Measurements from ENCODE around the gene SLAMF1.

SLAMF1 gene

GRCh38 chr1:160621633-160622413, 25.0 kb downstream of the SLAMF1 start:
- DNase-seq (ENCODE audit: low read depth, low spot score), result no peak
- Histone ChIP-seq H3K36me3 (ENCODE audit: insufficient read depth, insufficient read length, low read length) (no peaks in the 10 kb centered on the region), H3K27me3 (ENCODE audit: insufficient read depth, insufficient read length) (no peaks in the 10 kb centered on the region), H3K9ac (ENCODE audit: insufficient read length, low read depth) (no peak overlapping the region), H3K9me3 (ENCODE audit: insufficient read depth, low read length) (peaks cover 17% of the 10 kb centered on the region), H3K4me1 (ENCODE audit: insufficient read depth, insufficient read length) (no peaks in the 10 kb centered on the region), H3K4me3 (ENCODE audit: insufficient read length, low read depth) (no peak overlapping the region)
- TF ChIP-seq YY1 (IDR thresholded peaks at IDR 0.05; ENCODE audit: insufficient read depth, insufficient read length) (no peak), SUZ12 (IDR thresholded peaks at IDR 0.05; ENCODE audit: extremely low read depth, insufficient read depth, insufficient read length) (no peak), ZNF274 (IDR thresholded peaks at IDR 0.05; ENCODE audit: low read depth, low read length) (no peak)

DNA sequence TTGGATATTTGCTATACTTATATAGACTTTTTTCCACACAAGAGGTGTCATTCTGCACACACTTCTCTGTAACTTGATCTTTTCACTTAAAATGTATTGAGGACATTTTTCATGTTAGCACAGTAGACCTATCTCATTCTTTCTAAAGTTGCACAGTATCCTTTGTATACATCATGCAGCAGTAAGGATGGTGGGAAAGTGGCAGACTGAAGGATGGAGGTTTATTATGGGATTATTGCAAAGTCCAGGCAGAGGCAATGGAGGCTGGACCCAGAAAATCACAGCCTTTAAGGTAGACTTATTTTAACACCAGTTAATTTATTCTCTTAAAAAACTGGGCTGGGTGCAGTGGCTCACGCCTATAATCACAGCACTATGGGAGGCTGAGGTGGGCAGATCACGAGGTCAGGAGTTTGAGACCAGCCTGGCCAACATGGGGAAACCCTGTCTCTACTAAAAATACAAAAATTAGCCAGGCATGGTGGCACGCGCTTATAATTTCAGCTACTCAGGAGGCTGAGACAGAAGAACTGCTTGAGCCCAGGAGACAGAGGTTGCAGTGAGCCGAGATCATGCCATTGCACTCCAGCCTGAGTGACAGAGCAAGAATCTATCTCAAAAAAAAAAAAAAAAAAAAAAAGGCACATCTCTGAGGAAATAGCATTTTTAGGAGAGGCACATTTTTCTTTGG, 25.8 kb downstream of the SLAMF1 start:
- TF ChIP-seq ZNF274 (IDR thresholded peaks at IDR 0.05; ENCODE audit: low read depth, low read length) (no peak), SUZ12 (IDR thresholded peaks at IDR 0.05; ENCODE audit: extremely low read depth, insufficient read depth, insufficient read length) (no peak), YY1 (IDR thresholded peaks at IDR 0.05; ENCODE audit: insufficient read depth, insufficient read length) (no peak)
- Histone ChIP-seq H3K4me1 (ENCODE audit: insufficient read depth, insufficient read length) (no peaks in the 10 kb centered on the region), H3K27me3 (ENCODE audit: insufficient read depth, insufficient read length) (no peaks in the 10 kb centered on the region), H3K36me3 (ENCODE audit: insufficient read depth, insufficient read length, low read length) (no peaks in the 10 kb centered on the region), H3K4me3 (ENCODE audit: insufficient read length, low read depth) (no peak overlapping the region), H3K9me3 (ENCODE audit: insufficient read depth, low read length) (peaks cover 17% of the 10 kb centered on the region), H3K9ac (ENCODE audit: insufficient read length, low read depth) (no peak overlapping the region)
- DNase-seq (ENCODE audit: low read depth, low spot score), result no peak

GRCh38 chr1:160619742-160620277, 27.0 kb downstream of the SLAMF1 start:
- TF ChIP-seq ZNF274 (IDR thresholded peaks at IDR 0.05; ENCODE audit: low read depth, low read length), result no peak
- TF ChIP-seq YY1 (IDR thresholded peaks at IDR 0.05; ENCODE audit: insufficient read depth, insufficient read length), result no peak
- no peak for TF ChIP-seq SUZ12 (IDR thresholded peaks at IDR 0.05; ENCODE audit: extremely low read depth, insufficient read depth, insufficient read length)
- Histone ChIP-seq H3K9ac (ENCODE audit: insufficient read length, low read depth) (no peak overlapping the region), H3K4me1 (ENCODE audit: insufficient read depth, insufficient read length) (no peaks in the 10 kb centered on the region), H3K4me3 (ENCODE audit: insufficient read length, low read depth) (no peak overlapping the region), H3K9me3 (ENCODE audit: insufficient read depth, low read length) (peaks cover 17% of the 10 kb centered on the region), H3K36me3 (ENCODE audit: insufficient read depth, insufficient read length, low read length) (no peaks in the 10 kb centered on the region), H3K27me3 (ENCODE audit: insufficient read depth, insufficient read length) (no peaks in the 10 kb centered on the region)
- no peak for DNase-seq (ENCODE audit: low read depth, low spot score)

DNA sequence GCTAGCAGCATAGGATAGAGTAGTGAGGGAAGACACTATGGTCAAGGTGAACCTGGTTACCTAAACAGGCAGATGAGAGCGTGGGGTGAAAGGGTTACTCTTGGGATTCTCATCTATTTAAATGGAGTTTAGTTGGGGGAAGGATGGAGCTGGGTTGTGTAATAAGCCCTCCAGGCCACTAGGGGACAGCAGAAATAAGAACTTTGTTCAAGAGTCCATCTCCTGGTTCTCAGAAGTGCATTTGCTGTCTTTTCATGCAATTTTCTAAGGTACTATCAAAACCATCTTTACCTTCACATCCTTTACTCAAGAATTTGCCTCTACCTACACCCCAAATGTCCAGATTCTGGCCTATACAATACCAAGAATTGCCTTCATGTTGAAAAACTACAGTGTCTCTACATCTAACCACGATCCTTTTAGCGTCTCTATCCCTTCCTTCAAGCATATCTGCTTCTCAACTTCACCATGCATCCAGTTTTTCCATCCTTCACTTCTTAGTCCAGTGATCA, 28.0 kb downstream of the SLAMF1 start:
- Histone ChIP-seq H3K36me3 (ENCODE audit: insufficient read depth, insufficient read length, low read length) (no peaks in the 10 kb centered on the region), H3K9me3 (ENCODE audit: insufficient read depth, low read length) (peaks cover 17% of the 10 kb centered on the region), H3K4me3 (ENCODE audit: insufficient read length, low read depth) (no peak overlapping the region), H3K27me3 (ENCODE audit: insufficient read depth, insufficient read length) (no peaks in the 10 kb centered on the region), H3K4me1 (ENCODE audit: insufficient read depth, insufficient read length) (no peaks in the 10 kb centered on the region), H3K9ac (ENCODE audit: insufficient read length, low read depth) (no peak overlapping the region)
- no peak for DNase-seq (ENCODE audit: low read depth, low spot score)
- TF ChIP-seq ZNF274 (IDR thresholded peaks at IDR 0.05; ENCODE audit: low read depth, low read length) (no peak), SUZ12 (IDR thresholded peaks at IDR 0.05; ENCODE audit: extremely low read depth, insufficient read depth, insufficient read length) (no peak), YY1 (IDR thresholded peaks at IDR 0.05; ENCODE audit: insufficient read depth, insufficient read length) (no peak)

- H3K9ac ChIP-seq (ENCODE audit: insufficient read length, low read depth), result no peak overlapping the region
- no peaks in the 10 kb centered on the region for H3K4me1 ChIP-seq (ENCODE audit: insufficient read depth, insufficient read length)
- no peak overlapping the region for H3K4me3 ChIP-seq (ENCODE audit: insufficient read length, low read depth)
- TF ChIP-seq YY1 (IDR thresholded peaks at IDR 0.05; ENCODE audit: insufficient read depth, insufficient read length) (no peak), ZNF274 (IDR thresholded peaks at IDR 0.05; ENCODE audit: low read depth, low read length) (no peak), SUZ12 (IDR thresholded peaks at IDR 0.05; ENCODE audit: extremely low read depth, insufficient read depth, insufficient read length) (no peak)
- DNase-seq (ENCODE audit: low read depth, low spot score), result no peak
- peaks cover 17% of the 10 kb centered on the region for H3K9me3 ChIP-seq (ENCODE audit: insufficient read depth, low read length)
- no peaks in the 10 kb centered on the region for H3K36me3 ChIP-seq (ENCODE audit: insufficient read depth, insufficient read length, low read length)
- H3K27me3 ChIP-seq (ENCODE audit: insufficient read depth, insufficient read length), result no peaks in the 10 kb centered on the region
These were observed 28.5 kb downstream of the SLAMF1 start for GRCh38 chr1:160618327-160618726.

DNA sequence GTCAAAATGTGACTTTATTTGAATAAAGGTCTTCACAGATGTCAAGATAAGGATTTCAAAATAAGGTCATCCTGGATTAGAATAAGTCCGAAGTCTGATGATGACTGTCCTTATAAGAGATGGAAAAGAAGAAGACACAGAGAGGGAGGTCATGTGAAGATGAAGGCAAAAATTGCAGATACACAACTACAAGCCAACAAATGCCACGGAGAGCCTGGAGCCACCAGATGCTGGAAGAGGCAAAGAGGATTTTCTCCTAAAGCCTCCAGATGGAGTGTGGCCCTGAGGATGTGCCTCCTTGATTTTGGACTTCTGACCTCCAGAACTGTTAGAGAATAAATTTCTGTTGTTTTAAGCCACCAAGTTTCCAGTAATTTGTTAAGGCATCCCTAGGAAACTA, 31.2 kb downstream of the SLAMF1 start:
- Histone ChIP-seq H3K4me3 (ENCODE audit: insufficient read length, low read depth) (no peak overlapping the region), H3K36me3 (ENCODE audit: insufficient read depth, insufficient read length, low read length) (no peaks in the 10 kb centered on the region), H3K9me3 (ENCODE audit: insufficient read depth, low read length) (peaks cover 17% of the 10 kb centered on the region), H3K4me1 (ENCODE audit: insufficient read depth, insufficient read length) (no peaks in the 10 kb centered on the region), H3K27me3 (ENCODE audit: insufficient read depth, insufficient read length) (no peaks in the 10 kb centered on the region), H3K9ac (ENCODE audit: insufficient read length, low read depth) (no peak overlapping the region)
- no peak for TF ChIP-seq ZNF274 (IDR thresholded peaks at IDR 0.05; ENCODE audit: low read depth, low read length)
- no peak for TF ChIP-seq YY1 (IDR thresholded peaks at IDR 0.05; ENCODE audit: insufficient read depth, insufficient read length)
- no peak for TF ChIP-seq SUZ12 (IDR thresholded peaks at IDR 0.05; ENCODE audit: extremely low read depth, insufficient read depth, insufficient read length)
- DNase-seq (ENCODE audit: low read depth, low spot score), result no peak

DNA sequence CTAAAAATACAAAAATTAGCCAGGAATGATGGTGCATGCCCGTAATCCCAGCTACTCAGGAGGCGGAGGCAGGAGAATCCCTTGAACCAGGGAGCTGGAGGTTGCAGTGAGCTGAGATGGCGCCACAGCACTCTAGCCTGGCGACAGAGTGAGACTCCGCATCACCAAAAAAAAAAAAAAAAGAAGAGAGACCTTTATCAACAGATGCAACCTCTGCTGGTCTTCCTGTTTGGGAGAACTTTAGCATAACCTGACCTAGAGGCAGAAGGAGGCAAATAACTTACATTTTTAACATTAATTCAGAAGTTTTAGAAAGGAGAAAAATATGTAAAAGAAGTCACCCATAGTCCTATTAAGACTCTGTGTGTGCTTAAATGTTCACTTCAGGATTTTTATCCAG, 32.4 kb downstream of the SLAMF1 start:
- H3K4me1 ChIP-seq (ENCODE audit: insufficient read depth, insufficient read length), result no peaks in the 10 kb centered on the region
- no peak for TF ChIP-seq SUZ12 (IDR thresholded peaks at IDR 0.05; ENCODE audit: extremely low read depth, insufficient read depth, insufficient read length)
- no peak for TF ChIP-seq ZNF274 (IDR thresholded peaks at IDR 0.05; ENCODE audit: low read depth, low read length)
- TF ChIP-seq YY1 (IDR thresholded peaks at IDR 0.05; ENCODE audit: insufficient read depth, insufficient read length), result no peak
- peaks cover 11% of the 10 kb centered on the region for H3K9me3 ChIP-seq (ENCODE audit: insufficient read depth, low read length)
- no peak overlapping the region for H3K4me3 ChIP-seq (ENCODE audit: insufficient read length, low read depth)
- no peaks in the 10 kb centered on the region for H3K36me3 ChIP-seq (ENCODE audit: insufficient read depth, insufficient read length, low read length)
- no peak for DNase-seq (ENCODE audit: low read depth, low spot score)
- no peaks in the 10 kb centered on the region for H3K27me3 ChIP-seq (ENCODE audit: insufficient read depth, insufficient read length)
- no peak overlapping the region for H3K9ac ChIP-seq (ENCODE audit: insufficient read length, low read depth)

Measured in NT2/D1 (cell line).